Measurements from ENCODE around the gene MOB1A.

Gene MOB1A

DNA sequence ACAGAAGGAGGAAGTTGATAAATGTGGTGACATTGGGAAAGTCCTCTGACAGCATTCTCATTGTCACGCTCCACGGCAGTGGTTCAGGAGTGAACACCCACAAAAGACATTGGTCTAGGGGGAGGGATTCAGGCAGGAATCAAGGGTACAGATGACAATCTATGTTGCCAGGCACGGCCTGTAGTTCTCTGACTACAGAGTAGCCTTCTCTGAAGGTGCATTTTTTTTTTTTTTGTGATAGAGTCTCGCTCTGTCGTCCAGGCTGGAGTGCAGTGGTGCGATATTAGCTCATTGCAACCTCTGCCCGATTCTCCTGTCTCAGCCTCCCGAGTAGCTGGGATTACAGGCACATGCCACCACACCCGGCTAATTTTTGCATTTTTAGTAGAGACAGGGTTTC, 7.4 kb upstream of the MOB1A start:
- Histone ChIP-seq H2AFZ (ENCODE audit: low read depth, low read length) (no peak overlapping the region), H3K4me3 (ENCODE audit: low read length) (peak overlapping the region; percentile 49), H3K9ac (ENCODE audit: low read length) (peak overlapping the region; percentile 74), H3K27me3 (ENCODE audit: low read depth, low read length) (no peaks in the 10 kb centered on the region), H4K20me1 (ENCODE audit: insufficient read depth, low read length) (no peaks in the 10 kb centered on the region), H3K27ac (ENCODE audit: low read length) (peak overlapping the region; percentile 96), H3K79me2 (ENCODE audit: low read length) (peaks cover 4% of the 10 kb centered on the region), H3K36me3 (replicated peaks; ENCODE audit: low read depth, low read length) (no peaks in the 10 kb centered on the region), H3K4me2 (ENCODE audit: low read length) (peak overlapping the region; percentile 49), H3K4me1 (ENCODE audit: low read length) (peaks cover 80% of the 10 kb centered on the region), H3K9me3 (ENCODE audit: insufficient read depth, low read length) (no peaks in the 10 kb centered on the region)
- TF ChIP-seq, protein P1, sequence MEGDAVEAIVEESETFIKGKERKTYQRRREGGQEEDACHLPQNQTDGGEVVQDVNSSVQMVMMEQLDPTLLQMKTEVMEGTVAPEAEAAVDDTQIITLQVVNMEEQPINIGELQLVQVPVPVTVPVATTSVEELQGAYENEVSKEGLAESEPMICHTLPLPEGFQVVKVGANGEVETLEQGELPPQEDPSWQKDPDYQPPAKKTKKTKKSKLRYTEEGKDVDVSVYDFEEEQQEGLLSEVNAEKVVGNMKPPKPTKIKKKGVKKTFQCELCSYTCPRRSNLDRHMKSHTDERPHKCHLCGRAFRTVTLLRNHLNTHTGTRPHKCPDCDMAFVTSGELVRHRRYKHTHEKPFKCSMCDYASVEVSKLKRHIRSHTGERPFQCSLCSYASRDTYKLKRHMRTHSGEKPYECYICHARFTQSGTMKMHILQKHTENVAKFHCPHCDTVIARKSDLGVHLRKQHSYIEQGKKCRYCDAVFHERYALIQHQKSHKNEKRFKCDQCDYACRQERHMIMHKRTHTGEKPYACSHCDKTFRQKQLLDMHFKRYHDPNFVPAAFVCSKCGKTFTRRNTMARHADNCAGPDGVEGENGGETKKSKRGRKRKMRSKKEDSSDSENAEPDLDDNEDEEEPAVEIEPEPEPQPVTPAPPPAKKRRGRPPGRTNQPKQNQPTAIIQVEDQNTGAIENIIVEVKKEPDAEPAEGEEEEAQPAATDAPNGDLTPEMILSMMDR (IDR thresholded peaks at IDR 0.05; ENCODE audit: low read depth, low read length) = no peak
- TF ChIP-seq EZH2phosphoT487 (IDR thresholded peaks at IDR 0.05; ENCODE audit: low read depth) = no peak

DNA sequence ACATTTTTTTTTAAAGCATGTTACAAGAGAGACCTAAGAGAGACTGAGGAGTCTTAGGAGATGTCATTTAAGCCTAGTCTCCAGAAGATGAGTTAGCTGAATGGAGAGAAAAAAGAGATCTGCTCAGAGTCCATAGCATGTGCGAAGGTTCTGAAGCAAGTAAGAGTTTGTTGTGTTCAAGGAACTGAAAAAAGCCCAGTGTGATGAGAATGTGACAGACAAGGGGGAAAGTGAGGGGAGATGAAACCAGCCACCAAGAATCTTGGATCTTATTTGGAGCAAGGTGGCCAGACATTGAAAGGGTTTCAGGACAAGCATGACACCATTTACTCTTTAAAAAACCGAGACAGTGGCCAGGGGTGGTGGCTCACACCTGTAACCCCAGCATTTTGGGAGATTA, 5.2 kb upstream of the MOB1A start:
- Histone ChIP-seq H3K36me3 (replicated peaks; ENCODE audit: low read depth, low read length) (no peaks in the 10 kb centered on the region), H3K4me3 (ENCODE audit: low read length) (peak overlapping the region; percentile 35; the same call in 1 of the 2 replicates), H3K27ac (ENCODE audit: low read length) (peak overlapping the region; percentile 96), H3K4me1 (ENCODE audit: low read length) (peaks cover 84% of the 10 kb centered on the region), H3K27me3 (ENCODE audit: low read depth, low read length) (no peaks in the 10 kb centered on the region), H3K79me2 (ENCODE audit: low read length) (peaks cover 15% of the 10 kb centered on the region), H2AFZ (ENCODE audit: low read depth, low read length) (0 out of 2 replicates have a peak overlapping the region, but pooled peaks have one; percentile 8), H3K4me2 (ENCODE audit: low read length) (peak overlapping the region; percentile 79), H3K9ac (ENCODE audit: low read length) (peak overlapping the region; percentile 85), H4K20me1 (ENCODE audit: insufficient read depth, low read length) (no peaks in the 10 kb centered on the region), H3K9me3 (ENCODE audit: insufficient read depth, low read length) (no peaks in the 10 kb centered on the region)
- TF ChIP-seq EZH2phosphoT487 (IDR thresholded peaks at IDR 0.05; ENCODE audit: low read depth) = no peak
- TF ChIP-seq, protein P1 (IDR thresholded peaks at IDR 0.05; ENCODE audit: low read depth, low read length) = no peak

DNA sequence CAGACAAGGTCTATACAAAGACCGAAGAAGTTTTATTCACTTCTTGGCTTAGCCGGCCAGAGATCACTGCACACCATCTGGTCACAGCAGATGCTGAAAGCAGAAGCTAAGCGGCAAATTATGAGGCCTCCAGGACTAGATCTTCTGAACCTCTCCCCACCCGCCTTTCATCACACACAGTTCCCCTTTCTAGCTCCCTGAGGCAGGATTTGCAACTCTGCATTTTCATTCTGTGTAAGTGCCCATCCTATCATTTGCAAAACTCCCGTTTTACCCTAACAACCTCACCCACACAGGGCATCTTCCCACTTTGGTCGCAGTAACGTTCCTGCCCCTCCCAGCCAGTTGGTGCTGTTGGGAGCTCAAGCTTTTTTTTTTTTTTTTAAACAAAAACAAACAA, 3.1 kb upstream of the MOB1A start:
- TF ChIP-seq, protein P1 (IDR thresholded peaks at IDR 0.05; ENCODE audit: low read depth, low read length) = no peak
- TF ChIP-seq EZH2phosphoT487 (IDR thresholded peaks at IDR 0.05; ENCODE audit: low read depth) = no peak
- H3K36me3 ChIP-seq (replicated peaks; ENCODE audit: low read depth, low read length) = peaks cover 12% of the 10 kb centered on the region
- peaks cover 33% of the 10 kb centered on the region for H3K79me2 ChIP-seq (ENCODE audit: low read length)
- no peak overlapping the region for H2AFZ ChIP-seq (ENCODE audit: low read depth, low read length)
- peak overlapping the region; percentile 96 for H3K27ac ChIP-seq (ENCODE audit: low read length)
- H3K4me2 ChIP-seq (ENCODE audit: low read length) = peak overlapping the region; percentile 71
- H3K4me1 ChIP-seq (ENCODE audit: low read length) = peaks cover 72% of the 10 kb centered on the region
- H3K9ac ChIP-seq (ENCODE audit: low read length) = peak overlapping the region; percentile 76
- H4K20me1 ChIP-seq (ENCODE audit: insufficient read depth, low read length) = peaks cover 13% of the 10 kb centered on the region
- no peaks in the 10 kb centered on the region for H3K27me3 ChIP-seq (ENCODE audit: low read depth, low read length)
- H3K9me3 ChIP-seq (ENCODE audit: insufficient read depth, low read length) = no peaks in the 10 kb centered on the region
- H3K4me3 ChIP-seq (ENCODE audit: low read length) = peak overlapping the region; percentile 55

DNA sequence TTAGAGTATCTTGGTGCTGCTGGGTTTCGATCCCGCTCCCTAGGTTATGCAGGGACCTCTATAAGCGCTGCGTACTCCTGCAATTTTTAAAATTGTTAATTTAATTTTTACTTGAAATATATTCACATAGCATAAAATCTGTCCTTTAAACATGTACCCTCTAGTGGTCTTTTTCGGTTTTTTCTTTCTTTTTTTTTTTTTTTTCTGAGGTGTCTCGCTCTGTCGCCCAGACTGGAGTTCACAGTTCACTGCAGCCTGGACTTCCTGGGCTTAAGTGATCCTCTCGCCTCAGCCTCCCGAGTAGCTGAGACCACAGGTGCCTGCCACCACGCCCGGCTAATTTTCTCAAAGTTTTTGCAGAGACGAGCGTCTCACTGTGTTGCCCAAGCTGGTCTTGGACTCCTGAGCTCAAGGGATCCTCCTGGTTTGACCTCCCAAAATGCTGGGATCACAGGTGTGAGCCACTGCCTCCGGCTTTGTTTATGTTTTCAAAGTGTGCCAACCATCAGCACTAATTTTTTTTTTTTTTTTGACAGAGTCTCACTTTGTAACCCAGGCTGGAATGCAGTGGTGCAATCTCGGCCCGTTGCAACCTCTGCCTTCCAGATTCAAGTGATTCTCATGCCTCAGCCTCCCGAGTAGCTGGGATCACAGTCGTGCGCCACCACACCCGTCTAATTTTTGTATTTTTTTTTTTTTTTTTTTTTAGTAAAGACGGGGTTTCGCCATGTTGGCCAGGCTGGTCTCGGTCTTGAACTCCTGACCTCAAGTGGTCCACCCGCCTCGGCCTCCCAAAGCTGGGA, 585 bp upstream of the MOB1A start:
- TF ChIP-seq, protein P1 (IDR thresholded peaks at IDR 0.05; ENCODE audit: low read depth, low read length) = no peak
- TF ChIP-seq EZH2phosphoT487 (IDR thresholded peaks at IDR 0.05; ENCODE audit: low read depth) = no peak
- Histone ChIP-seq H3K9ac (ENCODE audit: low read length) (peak overlapping the region; percentile 46), H4K20me1 (ENCODE audit: insufficient read depth, low read length) (peaks cover 38% of the 10 kb centered on the region), H3K4me1 (ENCODE audit: low read length) (peaks cover 66% of the 10 kb centered on the region), H3K79me2 (ENCODE audit: low read length) (peaks cover 55% of the 10 kb centered on the region), H3K27ac (ENCODE audit: low read length) (peak overlapping the region; percentile 96), H3K36me3 (replicated peaks; ENCODE audit: low read depth, low read length) (peaks cover 33% of the 10 kb centered on the region), H3K9me3 (ENCODE audit: insufficient read depth, low read length) (no peaks in the 10 kb centered on the region), H3K4me2 (ENCODE audit: low read length) (peak overlapping the region; percentile 65), H3K27me3 (ENCODE audit: low read depth, low read length) (no peaks in the 10 kb centered on the region), H2AFZ (ENCODE audit: low read depth, low read length) (no peak overlapping the region), H3K4me3 (ENCODE audit: low read length) (peak overlapping the region; percentile 92)

All from OCI-LY3 (cell line).